A172 (cell line): Measurements from ENCODE around the gene C2CD4C. TPM values are rescaled to one million over a fixed set of nuclear protein-coding genes. Genes with fewer than 3 reads are reported as not detected.
"Not testable (repeated sequence)": the region's sequence is repeated elsewhere in the genome, so short reads cannot be mapped to it uniquely, and the experiment has no call there.

ENCODE experiments used
- DNase-seq: peaks from one replicate; pipeline ENCODE4 v3.0.0-alpha.2; 2015; ENCODE audit warnings: low spot score
- total RNA-seq: library from RNA; depleted of rRNA; stranded (reverse); fragments of >200 nt; shearing (Covaris generic); gene quantifications from 2 replicates; pipeline ENCODE4 v1.2.3, GENCODE V29; 2014

Gene C2CD4C
- total RNA-seq, 1 experiment from 2014 or later, result 8.8 TPM

- no peak for DNase-seq
Observed at GRCh38 chr19:398719-399118, 10.2 kb downstream of the C2CD4C start.

GRCh38 chr19:397941-398706 lies 10.8 kb downstream of the C2CD4C start:
- no peak for DNase-seq

GRCh38 chr19:397321-397720 lies 11.6 kb downstream of the C2CD4C start:
- DNase-seq, result no peak

- no peak for DNase-seq
Observed at GRCh38 chr19:395467-395866, 13.5 kb downstream of the C2CD4C start.

GRCh38 chr19:394857-395256 lies 14.1 kb downstream of the C2CD4C start:
- not testable (repeated sequence) for DNase-seq

- DNase-seq, result not testable (repeated sequence)
Observed at GRCh38 chr19:393560-393959, 15.4 kb downstream of the C2CD4C start.

- DNase-seq, result no peak
Observed at GRCh38 chr19:392375-392970, 16.5 kb downstream of the C2CD4C start.

- DNase-seq, result no peak
Observed at GRCh38 chr19:391726-392374, 17.1 kb downstream of the C2CD4C start.

- no peak for DNase-seq
Observed at GRCh38 chr19:391207-391557, 17.8 kb downstream of the C2CD4C start.

- no peak for DNase-seq
Observed at GRCh38 chr19:390386-391206, 18.4 kb downstream of the C2CD4C start.

GRCh38 chr19:389935-390289 lies 19.0 kb downstream of the C2CD4C start:
- no peak for DNase-seq

- DNase-seq, result no peak
Observed at GRCh38 chr19:389255-389934, 19.6 kb downstream of the C2CD4C start.

- DNase-seq, result no peak
Observed at GRCh38 chr19:388691-389090, 20.3 kb downstream of the C2CD4C start.

GRCh38 chr19:387777-388176 lies 21.2 kb downstream of the C2CD4C start:
- DNase-seq, result no peak

GRCh38 chr19:386632-387301 lies 22.2 kb downstream of the C2CD4C start:
- not testable (repeated sequence) for DNase-seq

- not testable (repeated sequence) for DNase-seq
Observed at GRCh38 chr19:386189-386588, 22.8 kb downstream of the C2CD4C start.

- no peak for DNase-seq
Observed at GRCh38 chr19:384799-385169, 24.2 kb downstream of the C2CD4C start.

- DNase-seq, result no peak
Observed at GRCh38 chr19:383922-384798, 24.8 kb downstream of the C2CD4C start.

- no peak for DNase-seq
Observed at GRCh38 chr19:383040-383439, 25.9 kb downstream of the C2CD4C start.

GRCh38 chr19:382578-382977 lies 26.4 kb downstream of the C2CD4C start:
- DNase-seq, result peak; percentile 95
